Activated CD4-positive, alpha-beta T cell treated with anti-CD3 and anti-CD28 coated beads, Interleukin-2, amount 50 U/mL, for 24 hours (primary cell): ENCODE results near the gene KLK6.

Source experiments
- DNase-seq, 2 donors: peaks; one replicate each; pipeline ENCODE4 v3.0.0-alpha.2; 2020; ENCODE audit warnings: low read depth in 1 of 2, low spot score in 1 of 2

The KLK6 gene

DNA sequence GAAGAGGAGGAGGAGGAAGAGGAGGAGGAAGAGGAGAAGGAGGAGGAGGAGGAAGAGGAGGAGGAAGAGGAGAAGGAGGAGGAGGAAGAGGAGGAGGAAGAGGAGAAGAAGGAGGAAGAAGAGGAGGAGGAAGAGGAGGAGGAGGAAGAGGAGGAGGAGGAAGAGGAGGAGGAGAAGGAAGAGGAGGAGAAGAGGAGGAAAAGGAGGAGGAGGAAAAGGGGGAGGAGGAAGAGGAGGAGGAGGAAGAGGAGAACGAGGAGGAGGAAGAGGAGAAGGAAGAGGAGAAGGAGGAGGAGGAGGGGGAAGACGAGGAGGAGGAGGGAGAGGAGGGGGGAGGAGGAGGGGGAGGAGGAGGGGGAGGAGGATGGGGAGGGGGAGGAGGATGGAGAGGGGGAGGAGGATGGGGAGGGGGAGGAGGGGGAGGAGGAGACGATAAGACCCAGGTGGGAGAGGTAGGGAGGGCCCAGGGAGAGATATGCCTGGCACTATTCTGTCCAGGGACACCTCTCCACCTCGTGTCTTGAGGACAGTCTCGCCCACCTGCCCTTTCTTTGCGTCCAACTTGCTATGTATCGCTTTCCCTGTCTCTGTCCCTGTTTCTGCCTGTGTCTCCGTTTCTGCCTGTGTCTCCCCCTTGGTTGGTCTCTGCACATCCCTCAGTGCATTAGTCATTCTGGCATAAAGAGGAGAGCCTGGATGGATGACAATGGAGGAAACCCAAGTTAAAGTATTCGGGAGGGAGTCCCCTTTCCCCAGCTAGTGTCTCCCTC is 9.5 kb downstream of the KLK6 start:
- DNase-seq = no peak

DNA sequence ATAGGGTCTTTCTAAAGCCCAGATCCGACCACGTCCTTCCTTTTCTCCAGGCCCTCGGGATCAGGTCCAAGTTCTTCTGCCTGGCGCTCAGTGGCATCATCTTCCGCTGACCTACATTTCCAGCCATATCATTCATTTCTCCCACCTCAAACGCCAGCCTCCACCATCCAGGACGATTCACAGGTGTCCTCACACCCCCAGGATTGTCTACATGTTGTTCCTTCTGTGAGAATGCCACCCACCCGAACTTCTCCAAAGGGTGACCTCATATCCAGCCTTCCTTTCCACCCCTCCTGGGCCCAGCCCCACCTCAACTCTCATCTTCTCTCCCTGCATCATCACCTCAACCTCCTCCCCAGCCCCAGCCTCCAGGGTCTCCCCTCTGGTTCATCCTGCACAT is 11.8 kb downstream of the KLK6 start:
- DNase-seq = no peak

DNA sequence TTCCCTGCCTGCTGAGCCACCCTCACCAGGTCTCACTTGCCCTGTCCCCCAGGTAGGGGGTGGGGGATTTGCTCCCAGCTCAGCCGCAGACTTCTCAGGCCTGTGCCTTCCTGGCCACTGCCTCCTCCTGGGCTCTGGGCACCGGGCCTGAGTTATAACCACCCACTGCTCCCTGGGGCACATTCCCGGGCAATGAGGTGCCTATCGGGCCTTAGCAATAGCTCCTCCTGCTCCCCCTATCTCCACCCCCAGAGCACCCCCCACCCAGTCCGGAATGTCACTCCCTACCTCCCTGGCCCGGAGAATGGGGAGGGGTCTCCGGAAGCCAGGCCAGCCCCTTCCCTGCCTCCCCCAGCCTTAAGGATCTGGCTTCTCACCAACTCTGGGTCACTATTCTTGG is 16.5 kb downstream of the KLK6 start, which contains the start of gene KLK5:
Gene KLK5 (minus strand): TSS at position 129 of the 400 bp plus-strand sequence. CDS start 381 bp downstream, outside the sequence.
- no peak for DNase-seq

DNA sequence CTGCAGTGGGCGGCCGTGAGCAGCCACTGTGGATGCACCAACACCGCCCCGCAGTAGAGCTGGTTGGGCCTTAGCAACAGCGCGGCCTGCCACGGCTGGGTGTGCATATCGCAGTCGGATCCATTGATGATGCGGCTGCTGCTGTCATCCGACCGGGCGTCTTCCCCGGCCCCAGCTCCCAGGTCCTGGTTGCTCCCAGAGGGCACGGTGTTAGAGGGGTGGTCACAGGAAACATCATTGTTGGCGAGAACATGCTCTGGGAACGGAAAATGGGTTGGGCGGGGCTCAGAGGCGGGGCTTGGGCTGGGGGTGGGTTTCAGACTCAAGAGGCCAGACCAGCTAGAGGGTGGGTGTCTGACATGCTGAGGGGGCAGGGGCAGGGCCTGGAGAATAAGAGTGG is 19.5 kb downstream of the KLK6 start:
- no peak for DNase-seq

DNA sequence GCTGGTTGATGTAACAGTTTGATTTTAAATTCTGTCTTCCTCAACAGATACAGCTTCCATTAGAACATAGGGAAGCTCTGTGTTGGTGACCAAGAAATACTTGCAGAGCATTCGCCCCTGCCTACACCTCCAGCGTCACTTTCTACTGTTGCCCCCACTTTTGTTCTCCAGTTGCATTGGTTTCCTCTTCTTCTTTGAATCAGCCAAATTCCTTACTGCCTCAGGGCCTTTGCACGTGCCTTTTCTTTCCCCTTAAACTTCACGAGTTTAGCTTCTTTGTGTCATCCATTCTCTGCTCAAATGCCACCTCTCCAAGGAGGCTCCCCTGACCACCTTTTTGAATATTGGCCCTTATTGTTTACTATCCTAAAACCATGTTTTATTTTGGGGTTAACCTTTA is 22.3 kb downstream of the KLK6 start:
- DNase-seq = no peak

DNA sequence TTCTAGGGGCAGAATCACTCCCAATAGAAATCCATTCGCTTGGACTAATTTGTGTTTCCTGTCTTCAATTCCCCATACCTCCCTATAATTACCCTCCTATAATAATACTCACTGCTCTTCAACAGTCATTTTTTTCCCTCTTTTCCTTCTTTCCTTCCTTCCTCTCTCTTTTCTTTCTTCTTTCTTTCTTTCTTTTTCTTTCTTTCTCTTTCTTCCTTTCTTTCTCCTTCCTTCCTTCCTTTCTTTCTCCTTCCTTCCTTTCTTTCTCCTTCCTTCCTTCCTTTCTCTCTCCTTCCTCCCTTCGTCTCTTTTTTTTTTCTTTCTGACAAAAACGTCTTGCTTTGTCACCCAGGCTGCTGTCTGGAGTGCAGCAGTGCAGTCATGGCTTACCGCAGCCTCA is 24.6 kb downstream of the KLK6 start:
- no peak for DNase-seq

DNA sequence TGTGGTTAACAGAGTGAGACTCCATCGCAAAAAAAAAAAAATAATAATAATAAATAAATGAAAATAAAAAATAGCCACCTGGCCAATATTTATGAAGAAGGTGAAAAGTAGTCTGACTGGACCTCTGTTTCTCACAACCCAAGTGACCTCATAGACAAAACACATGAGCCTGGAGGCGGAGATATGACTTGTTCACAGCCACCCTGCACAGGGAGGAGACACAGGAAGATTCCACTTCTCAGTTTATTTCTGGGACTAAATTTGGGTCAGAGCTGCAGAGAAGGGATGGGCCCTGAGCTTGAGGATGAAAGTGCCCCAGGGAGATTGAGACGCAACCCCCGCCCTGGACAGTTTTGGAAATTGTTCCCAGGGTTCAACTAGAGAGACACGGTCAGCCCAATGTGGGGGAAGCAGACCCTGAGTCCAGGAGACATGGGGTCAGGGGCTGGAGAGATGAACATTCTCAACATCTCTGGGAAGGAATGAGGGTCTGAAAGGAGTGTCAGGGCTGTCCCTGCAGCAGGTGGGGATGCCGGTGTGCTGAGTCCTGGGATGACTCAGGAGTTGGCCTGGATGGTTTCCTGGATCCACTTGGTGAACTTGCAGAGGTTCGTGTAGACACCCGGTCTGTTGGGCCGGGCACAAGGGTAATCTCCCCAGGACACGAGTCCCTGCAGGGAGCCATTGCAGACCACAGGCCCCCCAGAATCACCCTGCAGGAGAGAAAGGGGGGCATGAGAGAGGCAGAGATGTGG is 26.1 kb downstream of the KLK6 start:
- DNase-seq = no peak

DNA sequence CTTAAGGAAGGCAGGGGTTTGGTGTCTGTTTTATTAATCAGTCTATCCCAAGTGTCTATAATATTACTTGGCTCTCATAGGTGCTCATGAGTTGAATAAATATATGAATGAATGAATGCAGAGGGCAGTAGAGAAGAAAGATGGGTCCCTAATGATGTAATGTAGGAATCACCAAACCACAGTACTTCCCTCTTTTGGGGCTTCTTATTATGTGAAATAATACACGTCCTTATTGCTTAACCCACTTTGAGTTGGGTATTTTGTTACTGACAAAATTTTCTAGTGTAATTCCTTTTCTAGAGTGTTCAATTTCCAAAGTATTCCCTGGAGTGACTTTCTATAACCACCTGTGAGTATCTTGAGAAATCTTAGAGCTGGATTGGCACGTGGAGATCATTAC is 29.8 kb downstream of the KLK6 start:
- DNase-seq = no peak

DNA sequence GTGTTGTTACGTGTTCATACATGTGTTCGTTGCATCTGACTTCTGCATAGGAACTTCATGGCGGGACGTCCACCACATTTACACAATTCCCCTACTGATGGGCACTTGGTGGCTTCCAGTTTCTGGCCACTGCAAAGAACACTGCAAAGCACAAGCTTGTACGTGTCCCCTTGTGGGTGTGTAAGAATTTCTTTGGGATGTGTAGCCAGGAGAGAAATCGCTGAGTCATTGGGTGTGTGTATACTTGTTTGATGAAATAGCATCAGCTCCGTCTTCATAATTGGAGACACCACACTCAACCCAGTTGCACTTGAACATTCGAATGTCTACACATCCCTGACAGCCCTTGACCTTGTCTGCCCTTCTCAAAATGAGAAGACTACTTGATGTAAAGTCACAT is 35.8 kb downstream of the KLK6 start:
- no peak for DNase-seq

DNA sequence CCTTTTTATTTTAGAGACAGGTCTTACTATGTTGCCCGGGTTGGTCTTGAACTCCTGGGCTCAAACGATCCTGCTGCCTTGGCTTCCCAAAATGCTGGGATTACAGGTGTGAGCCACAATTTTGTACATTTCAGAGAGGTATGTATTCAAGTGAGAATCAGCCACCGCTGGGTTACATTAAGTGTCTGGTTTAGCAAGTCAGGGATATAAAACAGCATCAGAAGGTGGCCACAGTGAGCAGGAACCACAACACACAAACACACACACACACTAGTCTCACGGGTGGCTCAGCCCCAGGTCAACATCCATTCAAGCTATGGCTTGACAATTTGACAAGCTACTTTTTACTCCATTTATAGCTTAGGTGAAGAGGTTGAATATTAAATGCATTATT is 36.7 kb downstream of the KLK6 start:
- DNase-seq = no peak

DNA sequence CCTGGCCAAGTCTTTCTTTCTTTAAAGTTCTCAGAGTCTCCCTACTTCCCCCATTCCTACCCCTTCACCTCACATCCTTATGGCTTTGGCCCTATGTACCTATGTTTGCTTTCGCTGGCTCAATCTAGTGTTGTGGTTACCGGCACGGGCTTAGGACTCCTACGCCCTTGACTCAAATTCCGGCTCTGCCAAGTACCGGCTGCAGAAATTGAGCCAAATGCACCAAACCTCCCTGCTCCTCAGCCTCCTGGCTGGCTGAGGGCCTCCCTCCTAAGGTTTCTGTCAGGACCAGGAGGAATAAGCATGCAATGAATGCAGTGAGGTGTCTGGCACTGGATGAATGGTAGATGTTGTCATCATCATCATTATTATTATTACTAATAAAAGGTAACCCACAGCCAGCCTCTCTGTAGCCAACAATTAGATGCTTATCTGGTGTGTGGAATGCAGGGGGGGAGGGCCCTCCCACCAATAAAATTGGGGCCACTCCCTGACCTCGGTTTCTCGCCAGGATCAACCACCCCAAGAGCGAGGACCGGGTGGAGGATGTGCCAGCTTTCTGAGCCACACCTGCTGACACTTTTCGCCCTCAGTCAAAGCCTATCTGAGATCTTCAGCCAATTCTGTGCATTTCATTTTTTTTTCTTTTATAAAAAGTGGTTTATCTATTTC is 37.2 kb downstream of the KLK6 start:
- DNase-seq = no peak

DNA sequence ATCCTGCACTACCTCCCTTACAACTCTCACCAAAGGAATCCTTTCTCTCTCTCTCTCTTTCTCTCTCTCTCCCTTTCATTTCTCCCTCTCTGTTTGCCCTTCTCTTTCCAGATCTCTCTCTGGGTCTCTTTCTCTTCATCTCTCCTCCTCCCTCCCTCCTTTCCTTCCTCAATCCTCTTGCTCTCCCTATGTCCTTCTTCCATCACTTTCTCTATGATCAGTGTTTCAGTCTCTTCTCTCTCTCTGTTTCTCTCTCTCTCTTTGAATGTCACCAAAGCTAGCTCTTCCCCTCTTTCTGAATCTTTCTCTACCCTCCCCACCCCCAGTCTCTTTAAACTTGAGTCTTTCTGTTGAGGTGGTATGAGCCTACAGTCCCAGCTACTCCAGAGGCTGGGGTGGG is 38.4 kb downstream of the KLK6 start:
- no peak for DNase-seq

DNA sequence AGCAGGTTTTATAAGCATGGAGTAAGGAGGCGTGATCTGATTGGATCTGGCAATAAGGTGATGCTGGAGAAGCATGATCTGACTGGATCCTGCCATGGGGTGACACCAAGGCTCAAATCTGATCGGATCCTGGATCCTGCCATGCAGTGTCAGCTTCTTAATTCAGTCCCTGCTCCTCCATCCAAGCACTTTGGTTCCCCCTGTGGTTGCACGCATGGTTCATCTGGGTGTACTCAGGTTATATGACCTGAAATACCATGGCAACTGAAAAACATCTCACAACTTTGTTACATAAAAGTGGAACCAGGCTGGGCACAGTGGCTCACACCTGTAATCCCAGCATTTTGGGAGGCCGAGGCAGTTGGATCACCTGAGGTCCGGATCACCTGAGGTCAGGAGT is 40.6 kb downstream of the KLK6 start:
- no peak for DNase-seq

DNA sequence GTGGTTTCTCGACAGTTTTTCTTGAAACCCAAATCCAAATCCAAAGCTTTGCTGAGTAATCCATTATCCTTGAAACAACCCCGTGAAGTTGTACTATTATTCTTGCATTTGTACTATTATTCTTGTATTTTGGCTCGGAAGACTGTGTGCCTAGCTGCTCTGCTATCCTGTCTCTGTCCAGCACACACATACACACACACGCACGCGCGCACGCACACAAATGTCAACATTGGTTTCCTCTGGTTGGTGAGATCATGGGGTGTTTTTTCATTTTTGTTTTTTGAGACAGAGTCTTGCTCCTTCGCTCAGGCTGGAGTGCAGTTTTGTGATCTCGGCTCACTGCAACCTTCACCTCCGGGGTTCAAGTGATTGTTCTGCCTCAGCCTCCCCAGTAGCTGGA is 43.2 kb downstream of the KLK6 start:
- DNase-seq = no peak

DNA sequence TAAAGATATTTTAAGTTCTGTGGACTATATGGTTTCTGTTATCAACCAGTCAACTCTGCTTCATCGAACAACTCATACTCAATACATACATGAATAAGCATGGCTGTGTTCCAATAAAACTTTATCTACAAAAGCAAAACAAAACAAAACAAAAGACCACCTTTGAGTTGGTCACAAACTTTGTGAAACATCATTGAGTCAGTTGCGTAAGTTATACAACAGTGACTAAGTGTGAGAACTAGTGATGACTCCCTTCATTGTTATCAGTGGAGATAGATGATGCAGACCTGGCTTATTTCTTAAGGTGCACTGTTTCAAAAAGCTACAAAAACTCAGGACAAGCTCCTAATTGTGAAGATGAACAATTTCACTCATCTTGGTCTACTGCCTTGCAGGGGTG is 43.7 kb downstream of the KLK6 start:
- DNase-seq = no peak

DNA sequence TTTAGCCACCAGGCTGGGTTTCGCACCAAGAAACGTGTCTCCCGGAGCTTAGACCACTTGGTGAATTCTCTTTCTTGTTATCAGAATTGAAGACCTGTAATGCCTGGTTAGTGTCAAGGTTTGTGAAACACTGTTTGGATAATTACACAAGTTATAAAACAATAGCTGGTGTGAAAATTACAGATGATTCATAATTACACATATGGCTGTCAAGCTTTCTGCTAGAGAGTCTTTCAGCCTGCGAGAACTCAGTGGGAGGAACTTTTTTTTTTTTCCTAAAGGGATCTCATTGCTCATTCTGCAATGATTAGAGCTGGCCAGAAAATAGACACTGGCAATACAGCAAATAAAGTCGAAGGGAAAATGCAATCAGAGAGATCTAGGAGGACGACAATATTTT is 44.8 kb downstream of the KLK6 start:
- no peak for DNase-seq

DNA sequence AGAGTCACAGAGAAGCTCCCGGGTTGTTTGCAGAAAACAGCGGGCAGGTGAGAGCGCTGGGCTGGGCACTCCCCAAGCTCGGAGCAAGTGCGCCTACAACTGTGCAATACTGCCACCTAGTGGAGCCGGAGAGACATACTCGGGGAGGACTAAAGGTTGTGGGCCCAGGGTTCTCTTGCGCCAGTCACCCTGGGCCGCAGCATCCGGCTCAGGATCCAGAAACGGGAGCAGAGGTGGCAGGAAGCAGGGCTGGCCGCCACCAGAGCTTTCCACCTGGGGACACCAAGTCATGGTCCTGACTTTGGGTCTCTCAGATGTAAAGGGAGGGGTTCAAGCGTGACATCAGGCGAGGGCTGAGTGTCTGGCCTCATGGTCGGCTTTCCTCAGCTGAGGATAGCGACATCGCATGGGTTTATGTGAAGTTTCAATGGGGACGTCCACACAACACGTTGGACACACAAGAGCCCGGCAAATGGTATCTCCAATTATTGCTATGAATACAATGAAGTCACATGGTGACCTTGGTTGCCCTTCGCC is 47.0 kb downstream of the KLK6 start:
- peak; percentile 45 to 84 for DNase-seq

DNA sequence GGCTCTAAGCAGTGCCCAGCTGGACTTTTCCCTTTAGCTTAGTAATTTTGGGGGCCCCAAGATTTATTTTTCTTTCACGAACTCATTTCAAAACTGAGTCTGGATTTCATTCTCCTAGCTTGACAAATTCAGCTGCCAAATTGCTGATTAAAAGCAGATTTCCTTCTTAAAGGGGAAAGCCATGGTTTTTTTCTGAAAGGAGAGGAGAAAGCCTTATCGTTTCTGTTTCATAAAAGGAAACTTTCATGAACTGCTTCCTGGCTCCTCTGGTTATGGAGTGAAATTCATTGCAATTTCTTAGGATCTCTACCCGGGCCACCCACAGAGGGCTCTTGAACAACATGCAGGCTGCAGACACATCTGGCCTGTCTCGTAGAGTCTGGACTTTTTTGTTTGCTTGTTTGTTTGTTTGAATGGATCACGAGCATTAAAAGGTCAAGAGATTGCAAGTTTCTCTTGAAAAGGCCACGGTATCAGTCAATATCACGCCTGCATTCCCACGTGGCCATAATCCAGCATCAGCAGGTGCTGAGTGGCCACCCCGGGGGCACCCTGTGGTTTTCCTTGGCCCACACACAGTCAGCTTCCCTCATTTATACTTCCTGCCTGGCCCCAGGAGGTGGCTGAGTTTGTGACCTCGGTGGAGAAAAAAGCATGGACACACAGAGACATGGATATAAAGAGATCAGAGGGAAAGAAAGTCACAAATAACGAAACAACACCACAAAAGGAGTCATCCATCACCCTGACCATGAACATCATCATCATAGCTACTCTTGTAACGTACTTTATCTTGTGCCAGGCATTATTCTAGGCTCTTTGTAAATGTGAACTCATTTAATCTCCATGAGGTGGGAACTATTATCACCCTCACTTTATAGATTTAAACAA is 47.7 kb downstream of the KLK6 start:
- no peak for DNase-seq

DNA sequence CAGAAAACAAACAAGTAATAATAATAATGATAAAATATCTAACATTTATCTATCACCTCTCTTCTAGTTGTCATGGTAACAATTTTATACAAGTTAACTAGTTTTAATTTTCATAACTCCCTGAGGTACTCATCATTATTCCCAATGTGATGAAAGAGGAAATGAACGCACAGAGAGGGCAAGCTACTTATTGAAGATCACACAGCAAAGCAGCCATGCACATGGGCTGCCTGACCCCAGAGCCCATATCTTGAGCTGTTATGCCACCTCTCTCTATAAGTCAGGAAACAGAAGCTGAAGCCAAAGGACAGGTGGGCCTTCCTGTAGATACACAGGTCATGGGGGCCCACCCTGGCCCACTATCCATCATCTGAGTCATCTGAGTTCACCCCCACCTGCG is 53.3 kb downstream of the KLK6 start:
- DNase-seq = no peak

DNA sequence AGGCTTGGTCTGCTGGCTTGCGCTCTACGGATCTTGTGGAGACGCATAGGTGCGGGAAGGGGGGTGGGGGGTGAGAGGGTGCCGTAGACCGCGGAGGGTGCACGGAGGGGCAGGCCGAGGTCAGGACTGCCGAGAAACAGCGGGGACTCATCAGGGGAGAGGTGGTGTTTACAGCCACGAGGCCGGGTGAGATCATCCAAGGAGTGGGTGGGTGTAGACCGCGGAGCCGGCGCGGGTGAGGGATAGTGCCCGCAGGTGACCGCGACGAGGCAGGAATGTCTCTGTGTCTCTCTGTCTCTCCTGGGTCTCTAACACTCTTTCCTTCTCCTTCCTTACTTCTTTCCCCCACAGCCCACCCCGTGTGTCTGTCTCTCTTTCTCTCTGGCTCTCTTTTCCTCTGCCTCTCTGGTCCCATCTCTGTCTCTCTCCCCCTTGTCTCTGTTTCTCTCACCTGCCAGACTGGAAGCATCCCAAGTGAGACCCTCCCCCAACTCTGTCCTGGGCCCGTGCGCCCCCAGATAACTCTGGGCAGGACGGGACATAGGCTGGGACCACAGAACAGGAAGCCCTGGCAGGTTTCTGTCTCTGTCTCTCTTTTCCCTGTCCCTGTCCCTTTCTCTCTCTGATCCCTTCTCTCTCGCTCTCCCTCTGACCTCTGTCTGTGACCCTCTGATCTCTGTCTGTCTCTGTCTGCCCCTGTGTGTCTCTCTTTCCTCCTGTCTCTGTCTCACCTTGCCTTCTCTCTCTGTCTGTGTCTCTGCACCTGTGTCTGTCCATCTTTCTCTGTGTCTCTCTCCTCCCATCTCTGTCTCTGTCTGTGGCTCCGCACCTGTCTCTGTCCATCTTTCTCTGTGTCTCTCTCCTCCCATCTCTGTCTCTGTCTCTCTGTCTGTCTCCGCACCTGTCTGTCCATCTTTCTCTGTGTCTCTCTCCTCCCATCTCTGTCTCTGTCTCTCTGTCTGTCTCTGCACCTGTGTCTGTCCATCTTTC is 56.4 kb downstream of the KLK6 start:
- DNase-seq = no peak
